HG03521 (cell line): ENCODE results near the gene NCKAP5.

Experiments
- ATAC-seq: cut with Tn5 transposase; IDR thresholded peaks from one replicate; pipeline ENCODE4 v1.9.1; 2021; ENCODE audit warnings: mild to moderate bottlenecking, moderate library complexity; ENCODE audit not compliant: unreplicated experiment

Gene NCKAP5

DNA sequence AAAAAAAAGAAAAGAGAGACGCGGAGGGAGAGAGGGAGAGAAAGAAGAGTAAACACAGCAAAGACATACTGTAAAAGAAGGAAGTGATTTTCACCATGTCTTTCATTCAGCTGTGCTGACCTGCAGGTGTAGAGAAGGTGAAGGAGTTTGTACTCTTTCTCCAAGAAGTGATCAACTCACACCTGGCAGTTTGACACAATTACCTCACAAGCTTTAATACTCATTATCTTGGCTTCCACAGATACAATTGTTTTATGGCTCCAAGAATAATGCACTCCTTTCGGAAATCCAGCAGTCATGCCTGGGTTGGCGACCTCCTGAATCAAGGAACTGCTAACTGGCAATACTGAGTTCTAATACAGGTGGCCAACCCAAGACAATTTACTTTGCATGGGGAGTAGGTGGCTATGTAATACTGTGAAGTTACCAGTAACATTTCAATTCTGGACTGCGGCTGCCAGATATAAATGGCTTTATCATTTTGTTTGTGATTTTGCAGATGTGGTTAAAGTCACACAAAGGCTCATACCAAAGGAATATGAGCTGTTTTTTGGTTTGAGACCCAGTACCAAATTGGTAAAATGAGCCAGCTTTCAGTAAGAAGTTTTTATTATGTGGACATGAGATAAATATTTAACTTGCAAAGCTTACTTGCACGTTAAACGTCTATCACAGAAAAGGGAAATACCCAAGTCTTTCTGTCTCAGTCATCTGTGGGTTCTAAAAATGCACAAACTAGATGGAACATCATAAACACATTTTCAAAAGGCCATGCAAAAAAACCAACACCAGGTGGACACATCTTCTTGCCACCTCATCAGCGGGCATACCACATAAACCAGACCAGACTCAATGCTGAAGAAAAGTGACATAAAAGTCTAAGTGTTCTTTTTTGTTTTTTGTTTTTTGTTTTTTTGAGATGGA is 69.3 kb downstream of the NCKAP5 start:
- ATAC-seq, result peak; percentile 47

DNA sequence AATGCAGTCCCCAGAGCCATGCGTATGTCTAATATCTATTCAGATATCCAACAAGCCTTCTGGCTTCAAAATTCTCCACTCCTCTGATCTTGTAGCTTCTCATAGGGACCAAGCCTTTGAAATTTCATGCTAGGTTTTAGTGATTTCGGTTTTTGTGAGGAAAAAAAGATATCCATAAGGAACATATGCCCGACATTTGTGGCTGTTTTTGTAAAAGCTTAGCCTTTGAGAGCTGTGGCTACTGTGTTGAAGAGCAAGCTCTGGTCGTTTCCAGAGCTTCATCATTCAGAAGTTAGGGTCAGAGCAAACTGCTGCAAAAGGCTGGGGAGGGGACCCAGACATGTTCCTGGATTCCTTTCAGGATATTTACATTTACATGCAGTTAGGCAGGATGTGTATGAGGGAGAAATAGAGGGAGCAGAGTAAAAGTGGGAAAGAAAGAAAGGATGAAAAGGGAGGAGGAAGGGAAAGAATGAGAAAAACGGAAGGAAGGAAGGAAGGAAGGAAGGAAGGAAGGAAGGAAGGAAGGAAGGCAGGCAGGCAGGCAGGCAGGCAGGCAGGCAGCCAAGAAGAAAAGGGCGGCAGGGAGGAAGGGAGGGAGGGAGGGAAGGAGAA is 70.2 kb downstream of the NCKAP5 start:
- no peak for ATAC-seq

DNA sequence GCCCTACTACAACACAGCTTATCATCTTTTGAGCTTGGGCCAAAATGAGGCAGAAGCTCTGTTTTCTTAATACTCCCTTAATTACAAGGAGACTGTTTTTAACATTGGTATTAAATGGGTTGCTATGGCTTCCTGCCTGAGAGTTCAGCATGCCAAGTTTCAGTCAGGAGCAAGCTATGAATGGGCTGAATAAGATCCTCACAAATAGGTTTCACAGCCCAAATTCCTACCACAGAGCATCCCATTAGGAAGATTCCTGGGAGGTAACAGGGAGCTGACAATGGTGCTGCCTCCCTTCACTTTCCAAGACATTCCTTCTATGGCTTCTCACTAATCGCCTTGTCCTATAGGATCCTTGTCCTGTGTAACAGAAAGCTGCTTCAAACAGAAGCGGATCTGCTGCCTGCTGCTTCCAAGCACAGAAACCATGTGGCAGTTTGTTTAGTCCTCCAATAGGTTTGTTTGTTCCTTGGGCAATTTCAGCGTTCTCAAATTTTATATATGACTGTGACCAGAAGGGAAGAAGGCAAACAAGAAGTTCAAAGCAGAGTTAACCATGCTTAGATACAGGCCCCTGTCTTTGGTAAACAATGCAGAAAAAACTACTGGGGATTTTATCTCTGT is 70.9 kb downstream of the NCKAP5 start:
- ATAC-seq, result no peak

DNA sequence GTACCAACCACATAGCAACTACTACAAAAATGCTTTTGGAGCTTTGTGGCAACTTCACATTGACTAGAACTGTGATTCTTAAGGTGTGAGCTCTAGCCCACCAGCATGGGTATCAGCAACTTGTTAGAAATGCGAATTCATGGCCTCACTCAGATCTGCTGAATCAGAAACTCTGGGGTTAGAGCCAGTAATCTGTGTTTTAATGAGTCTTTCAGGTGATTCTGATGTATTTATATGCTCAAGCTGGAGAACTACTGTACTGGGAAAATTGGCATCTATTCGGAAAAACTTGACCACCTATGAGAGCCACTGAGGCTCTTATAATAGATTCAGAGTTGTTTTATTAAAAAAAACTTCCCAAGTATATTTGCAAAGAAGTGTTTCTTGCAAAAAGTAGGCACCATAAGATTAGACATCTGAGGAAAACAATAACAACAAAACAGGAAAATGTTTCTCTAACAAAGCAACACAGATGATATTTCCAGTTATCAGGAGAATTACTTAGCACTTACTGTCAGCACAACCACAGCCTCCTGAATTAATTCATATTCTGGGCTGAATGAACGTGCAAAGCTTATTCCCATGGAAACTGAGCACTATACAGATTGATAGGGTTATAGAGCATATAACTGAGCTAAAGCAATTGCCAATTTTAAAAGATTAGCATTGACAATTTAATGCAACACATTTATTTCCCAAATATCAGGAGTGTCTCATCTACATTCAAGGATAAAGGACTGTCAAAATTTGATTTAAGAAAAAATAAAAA is 71.6 kb downstream of the NCKAP5 start:
- no peak for ATAC-seq

DNA sequence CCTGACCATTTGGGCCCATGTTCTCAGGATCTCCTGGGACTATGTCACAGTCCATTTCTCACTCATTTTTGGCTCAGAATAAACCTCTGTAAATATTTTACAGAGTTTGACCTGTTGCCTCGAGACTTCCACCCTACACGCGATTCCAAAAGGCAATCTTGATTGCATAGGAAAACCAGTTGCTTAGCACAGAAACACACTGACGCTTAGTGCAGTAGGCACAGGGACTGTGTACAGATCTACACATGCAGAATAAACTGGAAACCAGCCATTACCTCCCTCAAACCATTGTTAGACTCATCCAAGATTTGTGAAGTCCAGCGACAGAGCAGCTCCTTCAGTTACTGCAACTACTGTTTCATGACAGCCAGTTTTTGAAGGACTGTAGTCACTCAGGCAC is 73.0 kb downstream of the NCKAP5 start:
- no peak for ATAC-seq

DNA sequence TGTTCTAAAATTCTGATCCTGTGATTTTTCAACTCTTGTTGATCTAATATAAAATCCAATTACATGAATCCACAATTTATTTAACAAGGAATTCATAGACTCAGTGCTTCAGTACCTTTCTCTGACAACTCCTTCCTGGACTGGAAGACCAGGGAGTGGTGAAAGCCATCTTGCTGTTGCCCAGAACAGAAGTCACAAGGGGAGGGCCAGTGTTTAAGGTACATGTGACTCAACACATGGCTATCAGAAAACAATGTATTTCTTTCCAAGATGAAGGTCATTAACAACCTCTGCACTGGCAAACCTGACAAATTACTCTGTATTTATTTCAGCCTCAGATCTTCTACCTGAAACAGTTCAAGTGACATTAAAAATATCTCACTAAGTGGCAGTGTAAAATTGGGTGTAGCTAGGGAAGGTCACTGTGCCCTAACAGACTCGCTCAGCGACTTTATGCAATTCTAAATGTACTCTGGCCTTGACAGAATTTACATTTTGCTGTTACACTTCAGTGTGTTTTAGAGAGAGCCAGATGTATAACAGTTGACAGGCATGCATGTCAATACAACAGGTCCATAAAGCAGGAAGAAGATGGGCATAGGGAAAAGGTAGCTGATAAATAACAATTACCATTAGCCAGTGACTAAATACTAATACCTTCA is 75.4 kb downstream of the NCKAP5 start:
- ATAC-seq, result no peak

DNA sequence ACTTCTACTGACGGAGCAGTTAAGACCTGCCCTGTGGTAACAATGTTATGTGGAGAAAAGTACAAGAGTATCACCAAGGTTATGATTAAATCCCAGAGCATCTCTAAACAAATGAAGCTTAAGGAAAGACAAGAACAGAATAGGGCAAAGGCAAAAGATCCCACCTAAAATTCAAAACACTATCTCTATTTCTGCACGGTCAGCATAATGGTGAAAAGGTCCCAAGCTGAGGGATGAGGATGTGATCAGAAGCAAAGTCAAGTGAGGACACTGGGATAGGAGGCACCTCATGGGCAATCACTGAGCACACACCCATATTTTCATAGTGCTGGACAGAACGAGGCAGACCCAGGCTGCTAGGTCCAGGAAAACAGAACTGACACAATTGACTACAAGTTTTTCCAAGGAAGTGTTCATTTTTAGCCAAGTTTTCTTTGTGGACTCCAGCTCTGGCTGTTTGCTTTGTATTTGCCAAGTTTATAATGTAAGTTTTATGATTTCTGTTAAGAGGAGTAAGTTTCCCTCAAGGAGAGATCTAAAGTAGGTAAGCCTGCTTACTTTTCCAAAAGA is 77.8 kb downstream of the NCKAP5 start:
- no peak for ATAC-seq

DNA sequence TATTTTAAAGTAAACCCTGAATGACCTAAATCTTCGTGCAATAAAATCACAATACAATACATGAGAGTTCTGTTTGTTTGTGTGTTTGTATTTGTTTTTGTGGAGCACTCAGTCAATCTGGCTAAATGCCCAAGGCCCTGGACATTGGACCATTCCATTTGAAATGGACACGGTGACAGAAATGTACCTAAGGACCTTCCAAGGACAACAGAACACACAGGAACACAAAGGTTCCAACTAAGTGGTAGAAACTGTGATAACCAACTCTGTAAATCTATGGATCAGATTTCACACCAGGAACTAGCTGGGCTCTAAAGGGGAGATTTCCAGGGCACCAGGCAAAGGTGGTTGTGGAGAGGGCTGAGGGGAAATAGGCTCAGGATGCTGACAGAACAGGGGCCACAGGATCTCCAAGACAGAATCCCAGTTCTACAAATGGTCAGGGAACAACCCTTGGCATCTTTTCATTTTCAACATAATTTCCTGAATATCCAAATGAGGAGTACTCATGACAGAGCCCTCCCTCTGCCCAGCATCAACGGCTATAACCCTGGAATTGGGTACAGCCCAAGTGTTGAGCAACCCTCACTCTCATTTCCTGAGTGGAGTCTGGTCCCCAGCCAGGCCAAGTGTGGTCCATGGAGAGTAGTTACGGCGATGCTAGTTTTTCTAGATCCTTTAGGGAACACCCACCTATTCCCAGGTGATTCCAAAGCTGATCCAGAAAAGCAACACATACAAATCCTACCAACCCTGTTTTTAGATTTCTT is 78.4 kb downstream of the NCKAP5 start:
- no peak for ATAC-seq

DNA sequence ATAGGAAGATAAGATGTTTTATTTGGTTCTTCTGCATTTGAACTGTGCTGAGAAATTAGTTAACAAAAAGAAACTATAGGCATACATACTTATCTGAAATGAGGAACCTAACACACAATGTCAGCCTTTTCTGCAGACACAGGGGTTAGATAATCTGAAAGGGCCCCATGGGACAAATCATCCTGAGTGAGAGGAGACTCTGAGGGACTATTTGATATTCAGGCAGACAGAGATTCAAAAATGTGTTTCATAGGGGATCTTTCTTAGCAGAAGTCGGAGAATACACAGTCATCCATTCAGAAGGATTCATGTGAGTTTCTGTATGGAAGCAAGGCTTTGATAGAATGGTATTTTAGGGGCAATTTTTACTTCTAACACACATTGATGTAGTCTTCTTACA is 79.1 kb downstream of the NCKAP5 start:
- ATAC-seq, result no peak

DNA sequence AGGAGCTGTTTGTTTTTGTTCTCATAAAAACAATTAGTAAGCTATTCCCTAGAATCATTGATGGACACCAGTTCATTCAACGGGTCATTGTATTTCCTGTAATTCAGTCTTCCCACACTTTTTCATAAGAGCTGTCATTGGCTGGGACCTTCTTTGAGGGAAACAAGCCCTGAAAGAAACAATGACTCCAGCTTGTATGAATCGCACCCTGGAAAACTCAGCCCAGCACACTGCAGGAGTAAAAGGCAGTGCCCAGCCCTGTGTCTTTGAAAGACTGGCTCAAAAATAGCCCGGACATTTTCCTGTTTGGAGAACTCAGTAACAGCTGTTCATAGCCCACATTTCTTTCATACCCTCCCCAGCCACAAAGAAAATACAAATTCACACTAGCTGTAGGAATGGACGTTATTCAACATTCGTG is 81.5 kb downstream of the NCKAP5 start:
- ATAC-seq, result no peak

DNA sequence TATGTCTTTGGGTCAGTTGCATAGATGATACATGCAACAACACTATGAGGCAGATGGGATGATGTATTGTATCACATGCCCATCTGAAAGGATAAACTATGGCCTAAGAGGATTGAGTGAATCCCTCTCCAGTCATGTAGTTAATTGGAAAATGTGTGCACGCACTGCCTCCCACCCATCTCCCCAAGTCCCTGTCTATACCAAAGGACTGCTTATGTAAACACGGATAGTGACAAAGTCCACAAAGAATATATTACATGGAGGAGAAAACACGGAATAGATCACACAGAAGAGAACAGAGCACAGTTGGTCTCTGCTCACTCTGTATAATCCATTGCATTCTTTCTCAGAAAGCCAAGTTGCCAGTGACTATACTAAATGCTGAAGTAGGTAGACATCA is 82.4 kb downstream of the NCKAP5 start:
- ATAC-seq, result no peak

DNA sequence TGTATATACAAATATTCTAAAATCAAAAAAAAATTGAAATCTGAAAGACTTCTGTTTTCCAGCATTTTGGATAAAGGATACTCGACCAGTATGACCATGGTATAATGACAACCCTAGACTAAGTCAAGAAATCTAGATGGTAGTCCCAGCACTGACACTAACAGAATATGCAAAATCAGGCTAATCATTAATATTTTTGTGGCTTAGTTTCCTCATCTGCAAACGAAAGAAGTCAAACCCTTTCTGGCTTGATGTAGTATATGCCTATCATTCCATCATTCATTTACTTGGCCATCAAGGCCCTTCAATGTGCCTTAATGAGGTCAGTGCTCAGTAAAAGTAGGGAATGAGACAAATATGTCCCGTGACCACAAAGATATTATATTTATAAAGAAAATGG is 83.5 kb downstream of the NCKAP5 start:
- no peak for ATAC-seq

DNA sequence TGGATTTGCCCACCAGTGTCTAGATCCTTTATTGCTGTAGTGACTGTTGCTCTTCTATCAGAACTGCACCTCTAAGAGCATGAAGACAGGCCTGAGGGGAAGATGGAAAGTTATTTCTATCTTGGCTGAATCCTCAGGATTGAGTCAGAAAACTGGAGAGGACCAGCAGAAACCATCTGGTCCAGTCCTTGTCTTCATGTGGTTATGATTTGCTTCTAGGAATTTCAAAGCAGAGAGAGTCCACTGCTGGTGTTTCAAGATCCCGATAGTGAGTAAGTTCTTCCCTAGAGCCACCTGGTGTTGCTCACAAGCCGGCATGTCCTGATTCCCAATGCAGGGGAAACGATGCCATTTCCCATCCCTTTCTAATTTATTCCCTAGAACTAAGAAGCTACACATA is 84.2 kb downstream of the NCKAP5 start:
- no peak for ATAC-seq

DNA sequence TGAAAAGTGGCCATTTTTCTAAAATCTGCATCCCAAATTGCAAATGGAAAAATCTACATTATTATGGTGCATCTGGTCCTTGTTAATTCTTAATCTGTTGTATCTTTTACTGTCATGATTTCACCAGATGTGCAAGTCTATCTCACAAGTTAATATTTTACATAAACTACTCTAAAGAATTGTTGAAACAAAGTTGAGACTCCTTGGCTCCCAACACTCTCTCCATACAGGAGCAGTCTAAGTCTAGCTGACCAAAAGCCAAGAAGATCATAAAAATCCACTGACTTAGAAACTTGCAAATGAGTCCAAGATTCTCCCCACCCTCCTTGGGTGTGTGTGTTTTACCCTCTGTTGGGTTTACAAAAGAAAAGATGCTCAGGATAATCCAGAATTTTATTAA is 85.1 kb downstream of the NCKAP5 start:
- ATAC-seq, result no peak

DNA sequence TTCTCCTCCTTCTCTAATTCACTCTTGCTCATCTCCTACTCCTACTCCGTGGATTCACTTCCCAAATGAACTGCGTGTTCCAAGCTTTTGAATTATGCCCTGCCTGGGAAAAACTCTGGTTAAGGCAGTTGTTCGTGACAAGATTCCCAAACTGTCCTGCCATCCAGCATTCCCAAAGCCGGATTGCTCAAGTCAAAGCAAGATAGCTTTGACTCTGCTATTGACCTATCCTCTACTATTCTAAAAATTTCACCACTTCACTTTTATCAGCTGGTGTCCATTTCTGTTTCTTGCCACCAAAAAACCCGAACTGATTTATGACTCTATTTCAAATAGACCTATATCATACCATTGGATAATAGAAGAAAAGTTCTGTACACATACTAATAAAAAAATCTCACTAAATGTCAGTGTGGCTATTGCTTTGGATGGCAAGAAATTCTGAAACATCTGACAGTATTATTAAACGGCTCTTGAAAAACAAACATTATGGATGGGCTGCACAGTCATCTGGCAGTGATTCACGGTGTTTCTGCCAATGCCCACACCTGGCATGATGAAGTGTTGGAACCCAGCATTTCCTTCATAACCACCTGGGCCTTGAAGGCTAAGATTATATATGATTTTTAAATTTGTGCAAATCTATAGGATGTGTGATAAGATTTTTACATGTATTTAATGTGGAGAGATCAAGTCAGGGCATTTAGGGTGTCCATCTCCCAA is 87.4 kb downstream of the NCKAP5 start:
- ATAC-seq, result no peak

DNA sequence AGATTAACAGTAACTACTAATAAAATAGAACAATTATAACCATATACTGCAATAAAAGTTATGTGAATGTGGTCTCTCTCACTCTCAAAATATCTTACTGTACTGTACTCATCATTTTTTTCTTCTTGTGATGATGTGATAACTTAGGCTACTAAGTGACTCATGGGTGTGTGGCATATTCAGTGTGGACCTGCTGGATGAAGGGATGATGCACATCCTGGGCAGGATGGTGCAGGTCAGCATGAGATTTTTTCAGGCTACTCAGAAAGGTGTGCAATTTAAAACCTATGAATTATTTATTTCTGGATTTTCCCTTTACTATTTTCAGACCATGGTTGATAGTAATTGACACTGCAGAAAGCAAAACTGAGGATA is 90.7 kb downstream of the NCKAP5 start:
- ATAC-seq, result no peak

DNA sequence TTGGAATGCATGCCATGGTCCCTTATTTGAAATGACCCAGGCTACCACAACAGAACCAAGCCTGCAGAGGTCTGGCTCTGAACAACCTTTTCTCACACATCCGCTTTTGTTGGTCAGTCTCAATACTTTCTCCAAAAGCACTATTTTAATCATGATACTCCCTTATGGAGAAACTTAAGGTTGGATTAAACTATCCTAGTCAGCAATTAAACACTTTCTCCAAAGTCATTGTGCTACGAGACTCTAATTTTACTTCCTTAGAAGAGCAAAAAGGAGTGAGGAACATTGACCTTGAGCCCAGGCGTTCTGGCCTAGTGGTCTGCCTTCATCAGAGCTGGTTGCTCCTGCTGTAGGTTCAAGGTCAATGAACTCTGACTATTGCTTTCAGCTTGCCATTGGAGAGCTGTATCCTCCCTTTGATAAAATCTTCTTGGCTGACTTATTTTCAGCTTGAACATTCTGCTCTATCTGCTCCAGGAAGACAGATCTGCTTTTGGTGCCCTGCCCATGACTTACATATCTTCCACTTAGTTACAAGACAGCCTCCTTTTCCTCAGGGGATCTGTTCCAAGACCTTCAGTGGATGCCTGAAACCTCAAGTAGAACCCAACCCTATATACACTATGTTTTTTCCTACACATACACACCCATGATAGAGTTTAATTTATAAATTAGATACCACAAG is 91.2 kb downstream of the NCKAP5 start:
- ATAC-seq, result no peak

DNA sequence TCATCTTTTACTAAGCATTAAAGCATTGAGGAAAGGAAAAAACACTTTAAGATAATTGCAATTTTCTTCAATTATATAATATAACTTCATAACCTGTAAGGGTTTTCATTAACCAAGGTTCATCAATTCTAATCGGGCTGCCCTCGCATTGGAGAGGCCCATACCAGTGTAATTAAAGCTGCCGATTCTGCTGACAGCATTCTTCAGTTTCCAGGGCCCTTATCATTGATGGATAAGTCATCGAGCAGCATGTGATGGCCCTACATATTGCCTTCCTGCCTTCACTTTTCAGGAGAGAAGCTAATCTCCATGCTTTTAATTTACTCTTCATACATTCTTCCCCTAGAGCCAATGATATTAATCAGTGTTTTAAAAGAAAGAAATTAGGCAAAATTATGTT is 92.0 kb downstream of the NCKAP5 start:
- no peak for ATAC-seq
